Measurements from ENCODE around the gene ARHGEF25. TPM values are rescaled to one million over a fixed set of nuclear protein-coding genes. Genes with fewer than 3 reads are reported as not detected.

Gene ARHGEF25
- total RNA-seq, 1 experiment from 2014 or later, result 43.3 TPM

GRCh38 chr12:57604992-57605810 is 6.0 kb upstream of the ARHGEF25 start:
- in situ Hi-C loops (cut with HindIII; ENCODE audit: low pct_unique_long_range_greater_than_20kb, low sequenced_read_pairs), result no loop called here
- DNase-seq (ENCODE audit: low read depth), result no peak

- in situ Hi-C loops (cut with HindIII; ENCODE audit: low pct_unique_long_range_greater_than_20kb, low sequenced_read_pairs), result no loop called here
- DNase-seq (ENCODE audit: low read depth), result no peak
These were observed 5.4 kb upstream of the ARHGEF25 start for GRCh38 chr12:57605811-57606311.

DNA sequence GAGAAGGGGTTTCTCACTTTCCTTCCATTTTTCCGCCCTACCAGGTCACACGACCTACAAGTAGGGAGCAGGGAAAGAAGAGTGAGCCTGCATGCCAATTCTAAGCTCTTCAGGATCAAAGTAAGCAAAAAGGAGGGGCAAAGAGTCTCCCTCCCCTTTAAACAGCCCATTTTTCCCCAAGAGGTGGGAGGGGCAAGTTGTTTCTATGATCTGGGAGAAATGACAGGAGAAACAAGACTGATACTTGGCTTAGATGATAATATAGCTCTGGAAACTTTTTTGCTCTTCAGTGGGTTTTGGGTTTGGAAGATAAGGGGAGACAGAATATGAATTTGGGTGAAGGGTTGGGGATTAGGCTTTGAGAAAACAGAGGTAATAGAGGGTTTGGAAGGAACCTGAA is 4.8 kb upstream of the ARHGEF25 start:
- in situ Hi-C loops (cut with HindIII; ENCODE audit: low pct_unique_long_range_greater_than_20kb, low sequenced_read_pairs), result no loop called here
- no peak for DNase-seq (ENCODE audit: low read depth)

GRCh38 chr12:57606821-57607220 is 4.4 kb upstream of the ARHGEF25 start:
- DNase-seq (ENCODE audit: low read depth), result no peak
- in situ Hi-C loops (cut with HindIII; ENCODE audit: low pct_unique_long_range_greater_than_20kb, low sequenced_read_pairs), result no loop called here

- no peak for DNase-seq (ENCODE audit: low read depth)
- in situ Hi-C loops (cut with HindIII; ENCODE audit: low pct_unique_long_range_greater_than_20kb, low sequenced_read_pairs), result no loop called here
These were observed 3.1 kb upstream of the ARHGEF25 start for GRCh38 chr12:57607958-57608663.

- no peak for DNase-seq (ENCODE audit: low read depth)
- in situ Hi-C loops (cut with HindIII; ENCODE audit: low pct_unique_long_range_greater_than_20kb, low sequenced_read_pairs), result no loop called here
These were observed 2.0 kb upstream of the ARHGEF25 start for GRCh38 chr12:57609101-57609780.

DNA sequence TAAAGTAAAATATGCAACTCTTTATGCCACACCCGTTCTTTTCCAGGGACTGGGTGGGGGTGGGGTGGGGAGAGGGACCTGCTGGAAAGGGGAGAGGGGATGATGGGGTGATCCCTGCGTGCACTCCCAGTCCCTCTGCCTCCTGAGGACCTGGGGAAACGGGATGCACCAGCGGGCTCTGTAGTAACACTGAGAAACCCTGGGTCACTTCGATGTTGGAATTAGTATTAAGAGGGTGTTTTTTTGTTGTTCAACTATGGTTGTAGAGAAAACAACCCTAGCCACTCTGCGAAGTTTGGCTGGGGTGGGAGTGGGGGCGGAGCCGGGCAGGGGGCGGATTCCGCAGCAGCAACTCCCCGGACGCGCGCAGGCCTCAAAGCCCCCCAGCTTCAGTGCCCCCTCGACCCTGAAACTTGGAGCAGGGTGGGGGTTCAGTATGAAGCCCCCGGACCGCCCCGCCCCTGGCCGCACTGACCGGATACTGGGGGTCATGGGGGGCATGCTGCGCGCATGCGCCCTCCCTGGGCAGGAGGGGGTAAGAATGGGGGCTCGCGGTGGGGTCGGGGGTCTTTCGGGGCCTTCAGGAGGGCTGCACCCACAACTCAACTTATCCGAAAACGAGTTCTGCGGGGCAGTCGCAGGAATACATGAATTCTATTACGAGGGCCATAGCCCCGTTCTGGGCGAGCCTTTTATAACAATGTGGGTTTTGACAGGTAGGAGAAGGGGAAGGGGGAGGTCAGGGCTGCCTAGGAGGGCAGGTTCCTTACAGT is 1.3 kb upstream of the ARHGEF25 start:
- DNase-seq (ENCODE audit: low read depth), result no peak
- in situ Hi-C loops (cut with HindIII; ENCODE audit: low pct_unique_long_range_greater_than_20kb, low sequenced_read_pairs), result no loop called here

GRCh38 chr12:57610554-57611107 is 604 bp upstream of the ARHGEF25 start:
- no peak for DNase-seq (ENCODE audit: low read depth)
- in situ Hi-C loops (cut with HindIII; ENCODE audit: low pct_unique_long_range_greater_than_20kb, low sequenced_read_pairs), result no loop called here

GRCh38 chr12:57611827-57612710 is 834 bp downstream of the ARHGEF25 start:
- no peak for DNase-seq (ENCODE audit: low read depth)
- in situ Hi-C loops (cut with HindIII; ENCODE audit: low pct_unique_long_range_greater_than_20kb, low sequenced_read_pairs), result no loop called here

DNA sequence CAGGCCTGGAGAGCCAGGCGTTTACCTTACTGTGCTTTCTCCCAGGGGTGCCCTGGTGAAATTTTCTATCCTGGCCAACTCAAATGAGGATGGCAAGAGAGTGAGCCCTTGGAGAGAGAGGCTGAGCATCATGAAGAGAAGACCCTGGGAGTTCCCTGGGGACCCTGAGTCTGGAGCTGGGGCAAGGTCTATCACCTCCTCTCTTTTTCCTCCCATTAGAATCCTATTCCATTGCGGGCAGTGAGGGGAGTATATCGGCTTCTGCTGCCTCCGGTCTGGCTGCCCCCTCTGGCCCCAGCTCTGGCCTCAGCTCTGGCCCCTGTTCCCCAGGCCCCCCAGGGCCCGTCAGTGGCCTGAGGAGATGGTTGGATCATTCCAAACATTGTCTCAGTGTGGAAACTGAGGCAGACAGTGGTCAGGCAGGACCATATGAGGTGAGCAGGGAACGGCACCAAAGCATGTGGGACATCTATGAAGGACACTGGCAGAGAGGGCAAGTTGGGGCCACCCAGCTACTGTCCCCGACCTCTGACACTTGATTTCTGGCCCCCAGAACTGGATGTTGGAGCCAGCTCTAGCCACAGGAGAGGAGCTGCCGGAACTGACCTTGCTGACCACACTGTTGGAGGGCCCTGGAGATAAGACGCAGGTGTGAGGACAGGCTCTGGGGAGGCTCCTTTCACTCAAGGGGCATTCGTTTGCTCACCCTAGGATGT is 1.6 kb downstream of the ARHGEF25 start:
- DNase-seq (ENCODE audit: low read depth), result no peak

GRCh38 chr12:57613427-57614109 is 2.3 kb downstream of the ARHGEF25 start:
- DNase-seq (ENCODE audit: low read depth), result no peak
- in situ Hi-C loops (cut with HindIII; ENCODE audit: low pct_unique_long_range_greater_than_20kb, low sequenced_read_pairs), result no loop called here

More for the DNA sequence above, 1.6 kb downstream of the ARHGEF25 start:
- in situ Hi-C loops (cut with HindIII; ENCODE audit: low pct_unique_long_range_greater_than_20kb, low sequenced_read_pairs), result no loop called here

DNA sequence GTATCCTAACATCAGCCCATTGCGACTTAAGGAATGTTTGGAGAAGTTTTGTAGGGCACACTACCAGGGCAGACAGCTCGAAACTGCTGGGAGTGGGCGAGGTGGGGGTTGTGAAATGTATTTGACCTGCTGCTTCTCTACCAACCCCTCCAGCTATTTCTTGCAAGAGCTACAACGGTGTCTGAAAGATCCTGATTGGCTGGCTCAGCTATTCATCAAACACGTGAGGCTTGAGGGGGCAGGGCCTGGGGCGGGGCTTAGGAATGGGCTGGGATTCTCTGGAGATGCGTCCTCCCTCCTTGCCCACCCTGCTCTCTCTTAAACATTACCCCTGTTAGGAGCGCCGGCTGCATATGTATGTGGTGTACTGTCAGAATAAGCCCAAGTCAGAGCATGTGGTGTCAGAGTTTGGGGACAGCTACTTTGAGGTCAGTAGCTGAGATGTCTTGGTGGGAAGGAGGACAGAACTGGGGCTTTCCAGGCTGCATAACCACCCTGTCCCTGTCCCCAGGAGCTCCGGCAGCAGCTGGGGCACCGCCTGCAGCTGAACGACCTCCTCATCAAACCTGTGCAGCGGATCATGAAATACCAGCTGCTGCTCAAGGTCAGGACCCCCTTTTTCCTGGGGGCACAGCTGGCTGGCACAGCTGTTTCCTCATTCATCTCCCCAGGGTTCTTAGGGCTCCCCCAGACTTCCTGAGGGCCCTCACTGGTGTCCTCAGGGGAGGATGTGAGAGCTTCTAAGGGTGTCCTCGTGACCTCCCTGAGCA is 3.1 kb downstream of the ARHGEF25 start:
- in situ Hi-C loops (cut with HindIII; ENCODE audit: low pct_unique_long_range_greater_than_20kb, low sequenced_read_pairs), result no loop called here
- DNase-seq (ENCODE audit: low read depth), result no peak

DNA sequence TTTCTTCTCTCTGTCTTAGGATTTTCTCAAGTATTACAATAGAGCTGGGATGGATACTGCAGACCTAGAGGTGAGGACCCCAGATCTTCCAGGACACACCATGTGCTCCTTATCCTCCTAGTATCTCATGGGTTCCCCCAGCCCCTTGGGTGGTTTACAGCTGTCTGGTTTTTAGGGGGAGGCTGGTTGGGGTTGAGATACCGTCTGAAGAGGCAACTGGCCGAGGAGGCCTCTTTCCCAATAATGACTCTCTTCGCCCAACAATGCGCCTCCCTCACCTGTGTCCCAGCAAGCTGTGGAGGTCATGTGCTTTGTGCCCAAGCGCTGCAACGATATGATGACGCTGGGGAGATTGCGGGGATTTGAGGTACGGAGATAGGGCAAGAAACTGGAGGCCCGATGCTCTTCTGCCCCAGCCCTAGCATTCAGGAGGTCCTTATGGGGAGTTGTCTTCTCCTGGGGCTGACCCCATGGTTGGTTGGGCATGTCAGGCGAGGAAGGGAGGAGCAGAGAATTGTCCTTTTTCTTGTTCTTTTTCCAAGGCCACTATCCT is 3.8 kb downstream of the ARHGEF25 start:
- in situ Hi-C loops (cut with HindIII; ENCODE audit: low pct_unique_long_range_greater_than_20kb, low sequenced_read_pairs), result no loop called here

GRCh38 chr12:57615637-57616036 is 4.4 kb downstream of the ARHGEF25 start:
- DNase-seq (ENCODE audit: low read depth), result no peak
- in situ Hi-C loops (cut with HindIII; ENCODE audit: low pct_unique_long_range_greater_than_20kb, low sequenced_read_pairs), result no loop called here

More for the DNA sequence above, 3.8 kb downstream of the ARHGEF25 start:
- DNase-seq (ENCODE audit: low read depth), result no peak
